K562 (cell line): Measurements from ENCODE around the gene FILIP1L. TPM values are rescaled to one million over a fixed set of nuclear protein-coding genes. Genes with fewer than 3 reads are reported as not detected.

Experiments used
- ATAC-seq: fragments of 200-7000 bp; cut with Tn5 transposase; 3 replicates; pipeline ENCODE4 v1.9.1; 2020; ENCODE audit warnings: moderate library complexity
- BruUV-seq: library from RNA; stranded (reverse); fragments of 400-500 nt; replicated peaks from 2 replicates; lab custom pipeline; 2021; lab: Mats Ljungman, UMichigan
- CTCF ChIA-PET: fragments of 300-600 bp; formaldehyde crosslinking; extraction: SDS; loops from one replicate; lab custom pipeline; 2021; ENCODE audit warnings: low intra/inter-chr PET ratio; lab: Yijun Ruan, JAX
- POLR2A ChIA-PET: fragments of 300-600, 350-650 bp; sonication (Branson Sonifier 250); formaldehyde crosslinking; extraction: SDS; loops from one replicate; lab custom pipeline; 2021; ENCODE audit warnings: antibody characterized with exemption, inconsistent platforms; lab: Yijun Ruan, JAX
- DNase-seq, 4 experiments: peaks; one replicate each; pipeline versions ENCODE4 v3.0.0 to v3.0.0-alpha.2; 2011 to 2018; ENCODE audit warnings: low spot score in 3 of 4, mixed read lengths in 3 of 4; ENCODE audit errors: extremely low read depth in 1 of 4
- FAIRE-seq: peaks from 2 replicates; lab custom pipeline; 2011; peaks lifted over from hg19 to GRCh38; lab: Jason Lieb, UNC
- H2AFZ ChIP-seq: 2 replicates; pipeline ENCODE4 v1.6.0; 2011; ENCODE audit warnings: low read depth, low read length, control low read depth, inconsistent platforms
- H3K27ac ChIP-seq: fragments of 200-600 bp; 3 replicates; pipeline ENCODE4 v1.8.0; 2011; ENCODE audit warnings: low read depth, mild to moderate bottlenecking, control low read depth, inconsistent platforms, low read length, moderate library complexity, mixed read lengths; ENCODE audit errors: extremely low read depth
- H3K27me3 ChIP-seq, 2 experiments: fragments of 300-600 bp in 1 of 2; 2 replicates in 1 of 2; 3 replicates in 1 of 2; pipeline versions ENCODE4 v1.6.0 to v1.8.0; 2011; ENCODE audit warnings: inconsistent platforms in 2 of 2, low read length in 2 of 2, mild to moderate bottlenecking in 1 of 2, mixed read lengths in 1 of 2, moderate library complexity in 1 of 2; ENCODE audit not compliant: control insufficient read depth in 2 of 2, insufficient read depth in 2 of 2
- H3K36me3 ChIP-seq: fragments of 300-600 bp; 3 replicates; pipeline ENCODE4 v1.8.0; 2011; ENCODE audit warnings: mild to moderate bottlenecking, low read length, inconsistent platforms; ENCODE audit not compliant: control insufficient read depth, insufficient read depth
- H3K4me1 ChIP-seq, 2 experiments: fragments of 200-600 bp in 1 of 2; replicated peaks in 1 of 2; 2 replicates in 1 of 2; 3 replicates in 1 of 2; pipeline versions ENCODE4 v1.5.1 to v1.8.0; 2011; ENCODE audit warnings: inconsistent platforms in 2 of 2, low read length in 2 of 2, mild to moderate bottlenecking in 1 of 2, mixed read lengths in 1 of 2, moderate library complexity in 1 of 2; ENCODE audit not compliant: control insufficient read depth in 2 of 2, insufficient read depth in 2 of 2
- H3K4me2 ChIP-seq: 2 replicates; pipeline ENCODE4 v1.6.1; 2011; ENCODE audit warnings: low read length, control low read depth, inconsistent platforms, mixed read lengths; ENCODE audit not compliant: insufficient read depth
- H3K4me3 ChIP-seq: fragments of 200-600 bp; sonication (generic), shearing (Covaris generic); 2 replicates; pipeline ENCODE4 v1.5.1; 2016; ENCODE audit warnings: control low read depth, inconsistent platforms
- H3K79me2 ChIP-seq: fragments of 200-600 bp; 3 replicates; pipeline ENCODE4 v1.8.0; 2011; ENCODE audit warnings: low read length, inconsistent platforms; ENCODE audit not compliant: control insufficient read depth, insufficient read depth
- H3K9ac ChIP-seq, 2 experiments: 2 replicates each; pipeline versions ENCODE4 v1.6.0 to v1.6.1; 2011; ENCODE audit warnings: low read depth in 2 of 2, low read length in 2 of 2, control low read depth in 1 of 2, inconsistent platforms in 1 of 2, mild to moderate bottlenecking in 1 of 2, mixed read lengths in 1 of 2; ENCODE audit not compliant: insufficient read depth in 1 of 2
- H3K9me1 ChIP-seq: one replicate; pipeline ENCODE4 v1.6.0; 2011; ENCODE audit warnings: inconsistent platforms, mild to moderate bottlenecking, low read length, moderate library complexity; ENCODE audit not compliant: control insufficient read depth, insufficient read depth
- H3K9me3 ChIP-seq: replicated peaks from 2 replicates; pipeline ENCODE4 v1.5.1; 2011; ENCODE audit warnings: low read depth, low read length, inconsistent platforms; ENCODE audit not compliant: control insufficient read depth, insufficient read depth
- H4K20me1 ChIP-seq: replicated peaks from 2 replicates; pipeline ENCODE4 v1.6.1; 2011; ENCODE audit warnings: low read length, inconsistent platforms, mixed read lengths; ENCODE audit not compliant: control insufficient read depth, insufficient read depth
- BRF2 ChIP-seq: IDR thresholded peaks from 3 replicates; pipeline ENCODE4 v1.6.1; 2011; ENCODE audit warnings: borderline replicate concordance, mild to moderate bottlenecking; ENCODE audit not compliant: insufficient read length, insufficient read depth
- E2F8 ChIP-seq: fragments of 450-650 bp; IDR thresholded peaks from 2 replicates; pipeline ENCODE4 v1.7.1; 2018; ENCODE audit warnings: mild to moderate bottlenecking, low read depth; ENCODE audit not compliant: partially characterized antibody
- HOMEZ ChIP-seq: fragments of 250-450 bp; sonication (Bioruptor Pico); IDR thresholded peaks from 2 replicates; pipeline ENCODE4 v1.4.0; 2020; ENCODE audit warnings: mild to moderate bottlenecking, moderate library complexity
- MBD2 ChIP-seq: sonication (generic); IDR thresholded peaks from 2 replicates; pipeline ENCODE4 v1.6.1; 2016; ENCODE audit warnings: low read depth, borderline replicate concordance
- RFX5 ChIP-seq: IDR thresholded peaks from 2 replicates; pipeline ENCODE4 v1.6.1; 2011; ENCODE audit warnings: low read depth, mild to moderate bottlenecking, improper control_type of control experiment, low read length
- ZC3H4 ChIP-seq: sonication (generic); formaldehyde crosslinking; IDR thresholded peaks from 2 replicates; pipeline ENCODE4 v1.9.0; 2021; ENCODE audit warnings: missing genetic modification reagents, borderline replicate concordance
- ZNF592 ChIP-seq: fragments of 450-650 bp; IDR thresholded peaks from 2 replicates; pipeline ENCODE4 v1.6.1; 2017; ENCODE audit warnings: antibody characterized with exemption, mild to moderate bottlenecking
- ZNF644 ChIP-seq: fragments of 200-800 bp; sonication (Bioruptor generic); IDR thresholded peaks from 2 replicates; pipeline ENCODE4 v1.6.1; 2016; ENCODE audit warnings: low read depth, missing genetic modification characterization, missing compliant biosample characterization
- ZNF780A ChIP-seq: fragments of 250-450 bp; sonication (Bioruptor Pico); IDR thresholded peaks from 2 replicates; pipeline ENCODE4 v1.5.0; 2021; ENCODE audit warnings: mild to moderate bottlenecking
- in situ Hi-C: fragments of 300-500 bp; cut with MboI; formaldehyde crosslinking; loops from 4 replicates; pipeline ENCODE4 v1.15.0; 2018; ENCODE audit warnings: inconsistent platforms, mixed read lengths
- intact Hi-C: fragments of 100-400 bp; cut with micrococcal nuclease; formaldehyde crosslinking; loops from 2 replicates; pipeline ENCODE4 v1.14.2; 2022
- polyA plus RNA-seq, 8 experiments: library from polyadenylated mRNA; depleted of rRNA in 4 of 8; stranded (reverse) in 5 of 8; unstranded in 3 of 8; fragments of >200 nt; fragmentation: Nextera tagmentation in 2 of 8; fragmentation: Illumina TruSeq in 1 of 8; extraction: Ambion mirVana in 2 of 8; extraction: Trizol in 1 of 8; gene quantifications; 2 replicates each; pipeline versions ENCODE4 v1.2.1 to v1.2.3, GENCODE V29; 2011 to 2014; ENCODE audit warnings: inconsistent platforms in 1 of 8, missing spikeins in 1 of 8
- total RNA-seq, 7 experiments: library from RNA; depleted of rRNA in 6 of 7; stranded (reverse); fragments of >200 nt in 6 of 7; fragmentation: Illumina TruSeq in 2 of 7; extraction: Trizol in 2 of 7; gene quantifications; 2 replicates each; pipeline versions ENCODE4 v1.2.1 to v1.2.3, GENCODE V29; 2011 to 2021; ENCODE audit warnings: low replicate concordance in 1 of 7

Gene FILIP1L
- total and polyA plus RNA-seq, 9 of the 15 experiments (the other 6 are each of a cell fraction or from before 2014, with no cell fraction given): 0.50 to 2.1 (median 1.1) TPM

- TF ChIP-seq E2F8 (no peak), ZNF644 (tag) (no peak)
Observed at GRCh38 chr3:100040451-100041225, 73.7 kb downstream of the FILIP1L start (continued).

- Histone ChIP-seq H3K27ac (no peak overlapping the region), H3K9me1 (no peaks in the 10 kb centered on the region), H3K79me2 (no peaks in the 10 kb centered on the region), H4K20me1 (no peaks in the 10 kb centered on the region), H3K36me3 (no peaks in the 10 kb centered on the region), H3K4me2 (no peak overlapping the region), H3K4me3 (no peak overlapping the region), H3K9ac (no peak overlapping the region), H3K27me3 (no peaks in the 10 kb centered on the region), H3K4me1 (no peaks in the 10 kb centered on the region), H2AFZ (no peak overlapping the region), H3K9me3 (no peaks in the 10 kb centered on the region)
- no peak for ATAC-seq
- no TSS peak for BruUV-seq
- in situ Hi-C loops: no loop called here
- intact Hi-C loops: no loop called here
- FAIRE-seq: no peak
- DNase-seq: no peak
- POLR2A ChIA-PET: no interaction called here
- CTCF ChIA-PET: no interaction called here
- TF ChIP-seq RFX5 (no peak), ZNF780A (CRISPR knock-in tag) (no peak), ZNF592 (no peak), ZC3H4 (CRISPR knock-in tag) (no peak), BRF2 (no peak), HOMEZ (CRISPR knock-in tag) (no peak), MBD2 (no peak)
Observed at GRCh38 chr3:100039075-100039474, 75.2 kb downstream of the FILIP1L start.
